K562 (cell line): Measurements from ENCODE around the gene GABARAPL1. TPM values are rescaled to one million over a fixed set of nuclear protein-coding genes. Genes with fewer than 3 reads are reported as not detected.

ENCODE experiments used
- ARID2 ChIP-seq: fragments of 450-650 bp; IDR thresholded peaks from 2 replicates; pipeline ENCODE4 v1.6.1; 2017; ENCODE audit warnings: antibody characterized with exemption, mild to moderate bottlenecking
- E2F6 ChIP-seq, 2 experiments: IDR thresholded peaks; 2 replicates each; pipeline ENCODE4 v1.6.1; 2011; ENCODE audit warnings: borderline replicate concordance in 1 of 2, control low read depth in 1 of 2, low read depth in 1 of 2, low read length in 1 of 2, mild to moderate bottlenecking in 1 of 2, mixed read lengths in 1 of 2, moderate library complexity in 1 of 2; ENCODE audit not compliant: insufficient read depth in 1 of 2, insufficient read length in 1 of 2, poor library complexity in 1 of 2, severe bottlenecking in 1 of 2; ENCODE audit errors: extremely low read depth in 1 of 2
- FOS ChIP-seq: IDR thresholded peaks from 3 replicates; pipeline ENCODE4 v1.6.1; 2011; ENCODE audit not compliant: insufficient read length; ENCODE audit errors: extremely low read depth
- HCFC1 ChIP-seq: IDR thresholded peaks from 2 replicates; pipeline ENCODE4 v1.6.1; 2012; ENCODE audit warnings: low read depth, low read length, improper control_type of control experiment
- HMG20A ChIP-seq: fragments of 450-650 bp; formaldehyde crosslinking; conservative IDR thresholded peaks from 2 replicates; pipeline ENCODE4 v1.4.0; 2020; ENCODE audit warnings: mild to moderate bottlenecking, mixed read lengths
- PHF20 ChIP-seq: fragments of 450-650 bp; IDR thresholded peaks from 2 replicates; pipeline ENCODE4 v1.6.1; 2018; ENCODE audit not compliant: partially characterized antibody
- SP2 ChIP-seq: IDR thresholded peaks from 2 replicates; pipeline ENCODE4 v1.6.1; 2011; ENCODE audit warnings: mild to moderate bottlenecking, low read depth, low read length, moderate library complexity; ENCODE audit not compliant: poor library complexity, severe bottlenecking; ENCODE audit errors: extremely low read depth
- ZNF274 ChIP-seq: IDR thresholded peaks from 2 replicates; pipeline ENCODE4 v1.6.1; 2011; ENCODE audit warnings: low read depth, mild to moderate bottlenecking, low read length, moderate library complexity, borderline replicate concordance
- ZNF589 ChIP-seq: fragments of 200-800 bp; sonication (Bioruptor generic); IDR thresholded peaks from 2 replicates; pipeline ENCODE4 v1.6.1; 2016; ENCODE audit warnings: low read depth, missing genetic modification characterization, missing compliant biosample characterization
- polyA plus RNA-seq, 8 experiments: library from polyadenylated mRNA; depleted of rRNA in 4 of 8; stranded (reverse) in 5 of 8; unstranded in 3 of 8; fragments of >200 nt; fragmentation: Nextera tagmentation in 2 of 8; fragmentation: Illumina TruSeq in 1 of 8; extraction: Ambion mirVana in 2 of 8; extraction: Trizol in 1 of 8; gene quantifications; 2 replicates each; pipeline versions ENCODE4 v1.2.1 to v1.2.3, GENCODE V29; 2011 to 2014; ENCODE audit warnings: inconsistent platforms in 1 of 8, missing spikeins in 1 of 8
- total RNA-seq, 7 experiments: library from RNA; depleted of rRNA in 6 of 7; stranded (reverse); fragments of >200 nt in 6 of 7; fragmentation: Illumina TruSeq in 2 of 7; extraction: Trizol in 2 of 7; gene quantifications; 2 replicates each; pipeline versions ENCODE4 v1.2.1 to v1.2.3, GENCODE V29; 2011 to 2021; ENCODE audit warnings: low replicate concordance in 1 of 7

GABARAPL1 gene
- total and polyA plus RNA-seq, 9 of the 15 experiments (the other 6 are each of a cell fraction or from before 2014, with no cell fraction given): 2.3 to 15.9 (median 11.3) TPM

DNA sequence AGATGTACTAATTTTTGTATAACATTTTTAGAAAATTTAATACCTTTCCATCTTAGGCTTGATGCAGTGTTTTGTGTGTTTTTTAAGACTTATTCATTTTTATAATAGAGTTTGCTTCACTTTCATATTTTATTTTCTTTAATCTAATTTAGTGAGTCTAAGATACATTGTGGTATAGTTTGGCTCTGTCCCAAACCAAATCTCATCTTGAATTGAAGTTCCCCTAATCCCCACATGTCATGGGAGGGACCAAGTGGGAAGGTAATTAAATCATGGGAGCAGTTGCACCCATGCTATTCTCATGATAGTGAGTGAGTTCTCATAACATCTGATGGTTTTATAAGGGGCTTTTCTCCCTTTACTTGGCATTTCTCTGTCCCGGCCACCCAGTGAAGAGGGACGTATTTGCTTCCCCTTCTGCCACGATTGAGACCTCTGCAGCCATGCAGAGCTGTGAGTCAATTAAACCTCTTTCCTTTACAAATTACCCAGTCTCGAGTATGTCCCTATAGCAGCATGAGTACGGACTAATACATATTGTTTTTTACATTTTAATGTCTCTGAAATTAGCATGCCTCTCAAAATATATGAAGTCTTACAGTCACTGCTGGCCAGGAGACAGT lies 34.9 kb downstream of the GABARAPL1 start (continued):
- TF ChIP-seq PHF20 (no peak), HCFC1 (no peak), E2F6 (IDR thresholded peaks at IDR 0.05; ENCODE audit: borderline replicate concordance in 1 of 2, extremely low read depth in 1 of 2, insufficient read depth in 1 of 2, insufficient read length in 1 of 2, low read depth in 1 of 2, low read length in 1 of 2, poor library complexity in 1 of 2, severe bottlenecking in 1 of 2) (no peak), ARID2 (no peak), HMG20A (no peak), FOS (no peak), ZNF274 (no peak), SP2 (no peak), ZNF589 (CRISPR knock-in tag) (no peak)
